GM18907 (cell line): ENCODE results near the gene C12orf76.

Source experiments
- ATAC-seq: cut with Tn5 transposase; IDR thresholded peaks from one replicate; pipeline ENCODE4 v1.9.1; 2021; ENCODE audit warnings: mild to moderate bottlenecking, moderate library complexity; ENCODE audit not compliant: unreplicated experiment

The C12orf76 gene

GRCh38 chr12:109997393-109997792, 50.9 kb downstream of the C12orf76 start:
- no peak for ATAC-seq

GRCh38 chr12:109996483-109996853, 51.9 kb downstream of the C12orf76 start:
- ATAC-seq: no peak

GRCh38 chr12:109995686-109996482, 52.4 kb downstream of the C12orf76 start, which contains the start of gene GIT2:
GIT2 (minus strand) TSS chr12:109996368; CDS start chr12:109996224, 144 bp downstream.
- peak; percentile 66 for ATAC-seq

GRCh38 chr12:109995361-109995685, 53.0 kb downstream of the C12orf76 start:
- ATAC-seq: no peak

- no peak for ATAC-seq
Measured at GRCh38 chr12:109994401-109995175, 53.7 kb downstream of the C12orf76 start.

- ATAC-seq: no peak
Measured at GRCh38 chr12:109993091-109993490, 55.2 kb downstream of the C12orf76 start.

- no peak for ATAC-seq
Measured at GRCh38 chr12:109991586-109991985, 56.7 kb downstream of the C12orf76 start.
